Body of pancreas (tissue), 4 donors: Measurements from ENCODE around the gene CHSY3.

Experiments
- CTCF ChIP-seq, 7 experiments: fragments of 450-650 bp in 4 of 7; fragments of 200-600 bp in 3 of 7; sonication (generic) in 3 of 7; IDR thresholded peaks; one replicate each; pipeline ENCODE4 v1.5.1; 2016 to 2019; ENCODE audit warnings: antibody characterized with exemption in 7 of 7
- POLR2A ChIP-seq, 3 donors: fragments of 450-650 bp; IDR thresholded peaks; one replicate each; pipeline ENCODE4 v1.6.1; 2016; ENCODE audit warnings: antibody characterized with exemption in 3 of 3, mild to moderate bottlenecking in 2 of 3

DNA sequence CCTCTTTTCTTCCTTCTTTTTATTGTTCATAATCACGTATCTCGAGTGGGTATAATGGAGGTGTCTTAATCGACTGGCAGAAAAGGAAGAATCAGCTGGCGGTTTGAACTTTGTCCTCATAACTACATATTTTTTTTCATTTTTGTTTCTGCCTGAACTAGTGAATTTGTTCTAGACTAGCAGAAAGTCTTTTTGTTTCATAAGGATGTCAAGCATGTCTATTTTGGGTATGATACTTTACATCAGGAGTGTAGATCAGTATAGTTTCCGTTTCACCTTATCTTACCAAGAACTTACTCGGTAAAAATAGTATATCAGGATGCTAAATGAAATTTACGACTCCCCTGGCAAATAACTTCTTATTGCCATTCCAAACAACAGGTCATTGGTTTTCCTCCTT lies 278.9 kb downstream of the CHSY3 start:
- TF ChIP-seq CTCF (IDR thresholded peaks at IDR 0.05) = no peak
- no peak for TF ChIP-seq POLR2A (IDR thresholded peaks at IDR 0.05)
